K562 (cell line): ENCODE measurements around the gene ACAP3. TPM values are rescaled to one million over a fixed set of nuclear protein-coding genes. Genes with fewer than 3 reads are reported as not detected.

ENCODE experiments used
- ERF ChIP-seq: fragments of 450-650 bp; formaldehyde crosslinking; IDR thresholded peaks from 2 replicates; pipeline ENCODE4 v1.4.0; 2020; ENCODE audit warnings: mild to moderate bottlenecking, mixed read lengths
- FOXJ3 ChIP-seq: sonication (generic); formaldehyde crosslinking; IDR thresholded peaks from 2 replicates; pipeline ENCODE4 v1.4.0; 2020; ENCODE audit warnings: mild to moderate bottlenecking, missing genetic modification reagents
- MAX ChIP-seq: sonication (generic); formaldehyde crosslinking; IDR thresholded peaks from 2 replicates; pipeline ENCODE4 v1.9.0; 2022; ENCODE audit warnings: mild to moderate bottlenecking, missing genetic modification reagents
- MAZ ChIP-seq, 2 experiments: fragments of 450-650 bp in 1 of 2; sonication (generic) in 1 of 2; formaldehyde crosslinking; IDR thresholded peaks in 1 of 2; conservative IDR thresholded peaks in 1 of 2; 2 replicates each; pipeline versions ENCODE4 v1.4.0 to v1.5.0; 2020; ENCODE audit warnings: mild to moderate bottlenecking in 1 of 2, missing genetic modification reagents in 1 of 2
- NCOA1 ChIP-seq: fragments of 450-650 bp; IDR thresholded peaks from 2 replicates; pipeline ENCODE4 v1.6.1; 2016; ENCODE audit warnings: low read depth
- PTTG1 ChIP-seq: fragments of 450-650 bp; IDR thresholded peaks from 2 replicates; pipeline ENCODE4 v1.6.1; 2016; ENCODE audit warnings: low read depth, mild to moderate bottlenecking, missing genetic modification characterization, missing compliant biosample characterization
- RBM39 ChIP-seq: fragments of 200-400 bp; formaldehyde crosslinking; optimal IDR thresholded peaks from 2 replicates; pipeline ENCODE3; 2018; ENCODE audit warnings: low read depth, low read length
- RERE ChIP-seq: sonication (generic); formaldehyde crosslinking; IDR thresholded peaks from 2 replicates; pipeline ENCODE4 v1.8.0; 2023; ENCODE audit warnings: missing genetic modification reagents, mild to moderate bottlenecking, borderline replicate concordance
- VEZF1 ChIP-seq: fragments of 200-800 bp; sonication (Bioruptor generic); IDR thresholded peaks from 2 replicates; pipeline ENCODE4 v1.6.1; 2017; ENCODE audit warnings: missing genetic modification characterization, missing compliant biosample characterization
- ZNF431 ChIP-seq: sonication (generic); formaldehyde crosslinking; IDR thresholded peaks from 2 replicates; pipeline ENCODE4 v1.8.0; 2022; ENCODE audit warnings: mild to moderate bottlenecking, missing genetic modification reagents
- polyA plus RNA-seq, 8 experiments: library from polyadenylated mRNA; depleted of rRNA in 4 of 8; stranded (reverse) in 5 of 8; unstranded in 3 of 8; fragments of >200 nt; fragmentation: Nextera tagmentation in 2 of 8; fragmentation: Illumina TruSeq in 1 of 8; extraction: Ambion mirVana in 2 of 8; extraction: Trizol in 1 of 8; gene quantifications; 2 replicates each; pipeline versions ENCODE4 v1.2.1 to v1.2.3, GENCODE V29; 2011 to 2014; ENCODE audit warnings: inconsistent platforms in 1 of 8, missing spikeins in 1 of 8
- total RNA-seq, 7 experiments: library from RNA; depleted of rRNA in 6 of 7; stranded (reverse); fragments of >200 nt in 6 of 7; fragmentation: Illumina TruSeq in 2 of 7; extraction: Trizol in 2 of 7; gene quantifications; 2 replicates each; pipeline versions ENCODE4 v1.2.1 to v1.2.3, GENCODE V29; 2011 to 2021; ENCODE audit warnings: low replicate concordance in 1 of 7

ACAP3 gene
- total and polyA plus RNA-seq, 9 of the 15 experiments (the other 6 are each of a cell fraction or from before 2014, with no cell fraction given): 0.01 to 49.0 (median 12.0) TPM

DNA sequence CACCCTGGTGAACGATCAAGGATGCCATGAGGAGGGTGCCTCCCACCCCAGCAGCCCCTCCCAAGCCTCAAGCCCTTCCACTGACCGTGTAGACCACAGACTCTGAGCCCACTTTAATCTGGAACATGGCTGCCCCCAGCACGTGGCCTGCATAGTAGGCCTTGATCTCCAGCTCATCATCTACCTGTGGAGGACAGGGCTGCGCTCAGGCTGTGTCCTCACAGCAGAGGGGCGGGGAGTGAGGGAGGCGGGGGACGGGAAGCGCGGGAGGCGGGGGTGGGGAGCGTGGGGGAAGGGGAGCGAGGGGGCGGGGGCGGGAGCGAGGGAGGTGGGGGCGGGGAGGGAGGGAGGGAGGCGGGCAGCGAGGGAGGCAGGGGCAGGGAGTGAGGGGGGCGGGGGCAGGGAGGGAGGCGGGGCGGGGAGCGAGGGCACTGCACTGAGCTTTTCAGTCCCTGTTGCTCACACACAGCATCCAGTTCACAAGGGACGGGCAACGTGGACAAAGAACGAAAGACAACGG is 7.8 kb upstream of the ACAP3 start (continued):
- TF ChIP-seq RERE (CRISPR knock-in tag): no peak
- TF ChIP-seq MAX (CRISPR knock-in tag): 0 out of 2 replicates have a peak, but pooled peaks have one; percentile 27
- TF ChIP-seq FOXJ3 (CRISPR knock-in tag): no peak
- TF ChIP-seq VEZF1: peak; percentile 79
- 0 out of 4 replicates have a peak, but pooled peaks of 1 of the 2 experiments have one; percentile 2 for TF ChIP-seq MAZ (CRISPR knock-in tag; conservative IDR thresholded peaks at IDR 0.05 in 1 of 2, IDR thresholded peaks at IDR 0.05 in 1 of 2)
- TF ChIP-seq ZNF431 (CRISPR knock-in tag): no peak
- no peak for TF ChIP-seq RBM39
- no peak for TF ChIP-seq NCOA1
- no peak for TF ChIP-seq ERF (CRISPR knock-in tag)
- TF ChIP-seq PTTG1 (tag): no peak
